ENCODE results near the gene AIMP2.

Gene AIMP2

DNA sequence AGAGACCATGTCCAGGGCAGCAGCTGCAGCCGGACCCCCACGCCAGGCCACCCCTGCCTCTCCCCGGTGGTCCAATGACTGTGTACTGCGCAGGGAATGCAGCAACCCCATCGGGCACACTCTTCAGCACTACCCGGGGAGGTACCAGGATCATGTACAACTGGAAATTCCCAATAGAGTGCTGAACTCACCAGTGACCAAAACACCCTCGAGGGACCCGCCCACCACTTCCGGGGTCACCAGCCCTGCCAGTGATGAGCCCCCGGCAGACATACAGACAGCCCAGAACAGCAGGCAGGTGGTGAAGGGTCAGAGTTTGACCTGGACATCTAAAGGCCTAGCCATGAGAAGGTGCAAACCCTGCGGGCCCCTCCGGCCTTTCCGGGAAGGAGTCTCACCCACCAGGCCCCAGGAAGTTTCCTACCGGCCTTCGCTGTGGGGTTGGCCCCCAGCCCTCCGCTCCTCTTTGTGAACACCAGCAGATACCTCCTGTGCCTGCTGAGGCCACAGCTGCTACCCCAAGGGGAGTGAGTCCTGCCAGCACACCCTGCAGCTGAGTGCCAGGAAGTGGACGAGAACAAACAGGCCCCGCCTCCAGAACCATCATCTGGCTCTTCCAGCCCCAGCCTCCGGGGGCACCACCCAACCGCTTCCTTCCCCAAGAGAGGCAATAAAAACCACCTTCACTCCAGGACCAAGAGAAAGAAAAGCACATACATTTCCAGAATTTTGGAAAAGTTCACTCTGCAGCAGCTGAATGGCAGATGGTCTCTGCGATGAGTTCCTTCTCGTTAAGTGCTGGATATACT, 17.1 kb downstream of the AIMP2 start:
- peak overlapping the region; percentile 15 for H3K27ac ChIP-seq (ENCODE audit: low read depth, low read length)
- H3K9ac ChIP-seq (ENCODE audit: low read length in 5 of 5): peak overlapping the region in 4 of 5 donors; percentile 24 to 63 (median 53)
- H3K36me3 ChIP-seq (ENCODE audit: control insufficient read depth in 5 of 5, insufficient read depth in 5 of 5, low read length in 5 of 5): peaks cover 17 to 94% (median 74%) of the 10 kb centered on the region in 5 donors
- peak overlapping the region in 3 of 5 donors; percentile 36 to 49 (median 37) for H3K4me3 ChIP-seq (ENCODE audit: low read depth in 1 of 5, low read length in 5 of 5)
- H3K4me1 ChIP-seq (ENCODE audit: control insufficient read depth in 5 of 5, insufficient read depth in 5 of 5, low read length in 5 of 5): peaks cover 0 to 14% (median 7%) of the 10 kb centered on the region in 5 donors
- H3K9me3 ChIP-seq (ENCODE audit: control insufficient read depth in 5 of 5, low read length in 5 of 5): no peaks in the 10 kb centered on the region
- no peaks in the 10 kb centered on the region for H3K27me3 ChIP-seq (ENCODE audit: control insufficient read depth in 5 of 5, insufficient read depth in 4 of 5, low read length in 5 of 5)

GRCh38 chr7:6026820-6027311, 17.8 kb downstream of the AIMP2 start:
- Histone ChIP-seq H3K9ac (ENCODE audit: low read length in 5 of 5) (peak overlapping the region in 4 of 5 donors; percentile 2 to 63 (median 53)), H3K9me3 (ENCODE audit: control insufficient read depth in 5 of 5, low read length in 5 of 5) (no peaks in the 10 kb centered on the region), H3K4me3 (ENCODE audit: low read depth in 1 of 5, low read length in 5 of 5) (peak overlapping the region in 3 of 5 donors; percentile 37 to 49 (median 38)), H3K36me3 (ENCODE audit: control insufficient read depth in 5 of 5, insufficient read depth in 5 of 5, low read length in 5 of 5) (peaks cover 12 to 92% (median 74%) of the 10 kb centered on the region in 5 donors), H3K4me1 (ENCODE audit: control insufficient read depth in 5 of 5, insufficient read depth in 5 of 5, low read length in 5 of 5) (peaks cover 0 to 14% (median 7%) of the 10 kb centered on the region in 5 donors), H3K27me3 (ENCODE audit: control insufficient read depth in 5 of 5, insufficient read depth in 4 of 5, low read length in 5 of 5) (no peaks in the 10 kb centered on the region), H3K27ac (ENCODE audit: low read depth, low read length) (peak overlapping the region; percentile 15)

- H3K4me1 ChIP-seq (ENCODE audit: control insufficient read depth in 5 of 5, insufficient read depth in 5 of 5, low read length in 5 of 5): peaks cover 0 to 14% (median 7%) of the 10 kb centered on the region in 5 donors
- H3K27ac ChIP-seq (ENCODE audit: low read depth, low read length): no peak overlapping the region
- H3K9ac ChIP-seq (ENCODE audit: low read length in 5 of 5): no peak overlapping the region
- H3K9me3 ChIP-seq (ENCODE audit: control insufficient read depth in 5 of 5, low read length in 5 of 5): no peaks in the 10 kb centered on the region
- H3K27me3 ChIP-seq (ENCODE audit: control insufficient read depth in 5 of 5, insufficient read depth in 4 of 5, low read length in 5 of 5): no peaks in the 10 kb centered on the region
- H3K4me3 ChIP-seq (ENCODE audit: low read depth in 1 of 5, low read length in 5 of 5): no peak overlapping the region
- peaks cover 14 to 86% (median 67%) of the 10 kb centered on the region in 5 donors for H3K36me3 ChIP-seq (ENCODE audit: control insufficient read depth in 5 of 5, insufficient read depth in 5 of 5, low read length in 5 of 5)
These were observed 18.8 kb downstream of the AIMP2 start for GRCh38 chr7:6027806-6028365.

- H3K27me3 ChIP-seq (ENCODE audit: control insufficient read depth in 5 of 5, insufficient read depth in 4 of 5, low read length in 5 of 5): no peaks in the 10 kb centered on the region
- no peak overlapping the region for H3K4me3 ChIP-seq (ENCODE audit: low read depth in 1 of 5, low read length in 5 of 5)
- H3K36me3 ChIP-seq (ENCODE audit: control insufficient read depth in 5 of 5, insufficient read depth in 5 of 5, low read length in 5 of 5): peaks cover 14 to 86% (median 65%) of the 10 kb centered on the region in 5 donors
- no peak overlapping the region for H3K9ac ChIP-seq (ENCODE audit: low read length in 5 of 5)
- no peaks in the 10 kb centered on the region for H3K9me3 ChIP-seq (ENCODE audit: control insufficient read depth in 5 of 5, low read length in 5 of 5)
- H3K27ac ChIP-seq (ENCODE audit: low read depth, low read length): no peak overlapping the region
- H3K4me1 ChIP-seq (ENCODE audit: control insufficient read depth in 5 of 5, insufficient read depth in 5 of 5, low read length in 5 of 5): peaks cover 0 to 14% (median 7%) of the 10 kb centered on the region in 5 donors
These were observed 19.5 kb downstream of the AIMP2 start for GRCh38 chr7:6028563-6028962.

- Histone ChIP-seq H3K9ac (ENCODE audit: low read length in 5 of 5) (no peak within 1 kb of the TSS), H3K36me3 (ENCODE audit: control insufficient read depth in 5 of 5, insufficient read depth in 5 of 5, low read length in 5 of 5) (peaks cover 19 to 85% (median 68%) of the 10 kb centered on the region in 5 donors), H3K27me3 (ENCODE audit: control insufficient read depth in 5 of 5, insufficient read depth in 4 of 5, low read length in 5 of 5) (no peaks in the 10 kb centered on the region), H3K27ac (ENCODE audit: low read depth, low read length) (no peak within 1 kb of the TSS), H3K9me3 (ENCODE audit: control insufficient read depth in 5 of 5, low read length in 5 of 5) (no peaks in the 10 kb centered on the region), H3K4me1 (ENCODE audit: control insufficient read depth in 5 of 5, insufficient read depth in 5 of 5, low read length in 5 of 5) (peaks cover 0 to 12% (median 6%) of the 10 kb centered on the region in 5 donors), H3K4me3 (ENCODE audit: low read depth in 1 of 5, low read length in 5 of 5) (no peak within 1 kb of the TSS)
These were observed 21.9 kb downstream of the AIMP2 start, which contains the start of gene ANKRD61 for GRCh38 chr7:6030988-6031387. ANKRD61 (plus strand) TSS chr7:6031376; CDS start chr7:6031376, 0 bp downstream.

DNA sequence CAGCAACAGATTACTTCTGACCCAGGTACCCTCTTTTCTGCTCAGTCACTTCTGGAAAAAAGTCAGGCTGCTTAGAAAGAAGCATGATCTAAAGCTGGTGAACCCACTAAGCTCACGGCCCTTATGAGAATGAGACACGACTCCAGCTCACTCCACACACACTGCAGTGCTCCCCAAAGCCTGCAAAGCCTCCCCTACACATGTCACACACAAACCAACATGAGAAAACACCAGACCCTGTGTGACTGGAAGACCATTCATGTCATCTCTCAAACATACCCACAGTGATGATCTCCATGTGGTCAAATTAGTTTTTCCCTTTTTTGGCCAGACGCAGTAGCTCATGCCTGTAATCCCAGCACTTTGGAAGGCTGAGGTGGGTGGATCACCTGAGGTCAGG, 22.5 kb downstream of the AIMP2 start:
- Histone ChIP-seq H3K4me1 (ENCODE audit: control insufficient read depth in 5 of 5, insufficient read depth in 5 of 5, low read length in 5 of 5) (peaks cover 0 to 6% (median 2%) of the 10 kb centered on the region in 5 donors), H3K27me3 (ENCODE audit: control insufficient read depth in 5 of 5, insufficient read depth in 4 of 5, low read length in 5 of 5) (no peaks in the 10 kb centered on the region), H3K9ac (ENCODE audit: low read length in 5 of 5) (no peak overlapping the region), H3K9me3 (ENCODE audit: control insufficient read depth in 5 of 5, low read length in 5 of 5) (no peaks in the 10 kb centered on the region), H3K27ac (ENCODE audit: low read depth, low read length) (no peak overlapping the region), H3K4me3 (ENCODE audit: low read depth in 1 of 5, low read length in 5 of 5) (no peak overlapping the region), H3K36me3 (ENCODE audit: control insufficient read depth in 5 of 5, insufficient read depth in 5 of 5, low read length in 5 of 5) (peaks cover 23 to 85% (median 65%) of the 10 kb centered on the region in 5 donors)

GRCh38 chr7:6032167-6032566, 23.1 kb downstream of the AIMP2 start:
- Histone ChIP-seq H3K27me3 (ENCODE audit: control insufficient read depth in 5 of 5, insufficient read depth in 4 of 5, low read length in 5 of 5) (no peaks in the 10 kb centered on the region), H3K9me3 (ENCODE audit: control insufficient read depth in 5 of 5, low read length in 5 of 5) (no peaks in the 10 kb centered on the region), H3K27ac (ENCODE audit: low read depth, low read length) (no peak overlapping the region), H3K4me1 (ENCODE audit: control insufficient read depth in 5 of 5, insufficient read depth in 5 of 5, low read length in 5 of 5) (peaks cover 0 to under 1% (median 0%) of the 10 kb centered on the region in 5 donors), H3K9ac (ENCODE audit: low read length in 5 of 5) (no peak overlapping the region), H3K4me3 (ENCODE audit: low read depth in 1 of 5, low read length in 5 of 5) (no peak overlapping the region), H3K36me3 (ENCODE audit: control insufficient read depth in 5 of 5, insufficient read depth in 5 of 5, low read length in 5 of 5) (peaks cover 24 to 85% (median 62%) of the 10 kb centered on the region in 5 donors)

DNA sequence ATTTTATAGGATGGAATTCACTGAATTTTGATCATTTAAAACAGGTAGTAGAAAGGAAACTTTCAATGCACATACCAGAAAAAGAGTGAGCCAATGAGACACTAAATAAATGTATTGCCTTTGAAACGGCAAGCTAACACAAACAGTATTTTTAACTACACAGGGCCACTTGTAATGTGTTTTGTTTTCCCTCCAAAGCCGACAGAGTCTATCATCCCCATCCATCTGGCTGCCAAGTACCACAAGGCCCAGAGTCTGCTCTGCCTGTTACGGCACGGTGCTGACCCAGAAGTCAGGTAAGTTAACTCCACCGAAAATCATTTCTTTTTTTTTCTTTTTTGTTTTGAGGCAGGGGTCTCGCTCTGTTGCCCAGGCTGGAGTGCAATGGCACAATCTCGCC, 23.6 kb downstream of the AIMP2 start:
- Histone ChIP-seq H3K27ac (ENCODE audit: low read depth, low read length) (no peak overlapping the region), H3K36me3 (ENCODE audit: control insufficient read depth in 5 of 5, insufficient read depth in 5 of 5, low read length in 5 of 5) (peaks cover 26 to 85% (median 64%) of the 10 kb centered on the region in 5 donors), H3K27me3 (ENCODE audit: control insufficient read depth in 5 of 5, insufficient read depth in 4 of 5, low read length in 5 of 5) (no peaks in the 10 kb centered on the region), H3K4me3 (ENCODE audit: low read depth in 1 of 5, low read length in 5 of 5) (no peak overlapping the region), H3K9me3 (ENCODE audit: control insufficient read depth in 5 of 5, low read length in 5 of 5) (no peaks in the 10 kb centered on the region), H3K4me1 (ENCODE audit: control insufficient read depth in 5 of 5, insufficient read depth in 5 of 5, low read length in 5 of 5) (no peaks in the 10 kb centered on the region), H3K9ac (ENCODE audit: low read length in 5 of 5) (no peak overlapping the region)

DNA sequence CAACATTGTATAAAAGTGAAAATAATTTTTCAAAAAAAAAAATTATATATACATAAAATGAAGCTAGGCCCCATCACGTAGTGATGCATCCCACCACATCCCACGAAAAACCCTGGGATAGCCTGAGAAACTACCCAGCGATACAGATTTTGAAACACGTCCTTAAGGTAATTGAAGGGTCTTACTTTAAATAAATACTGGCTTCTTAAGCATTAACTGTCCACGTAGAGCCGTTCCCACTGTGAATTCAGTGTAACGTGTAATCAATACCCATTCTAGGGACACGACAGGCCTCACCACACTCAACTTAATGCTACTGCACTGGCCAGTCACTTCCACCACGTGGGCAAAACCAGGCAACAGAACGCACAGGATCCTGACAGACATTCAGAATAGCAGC, 26.1 kb downstream of the AIMP2 start:
- H3K36me3 ChIP-seq (ENCODE audit: control insufficient read depth in 5 of 5, insufficient read depth in 5 of 5, low read length in 5 of 5): peaks cover 24 to 86% (median 67%) of the 10 kb centered on the region in 5 donors

DNA sequence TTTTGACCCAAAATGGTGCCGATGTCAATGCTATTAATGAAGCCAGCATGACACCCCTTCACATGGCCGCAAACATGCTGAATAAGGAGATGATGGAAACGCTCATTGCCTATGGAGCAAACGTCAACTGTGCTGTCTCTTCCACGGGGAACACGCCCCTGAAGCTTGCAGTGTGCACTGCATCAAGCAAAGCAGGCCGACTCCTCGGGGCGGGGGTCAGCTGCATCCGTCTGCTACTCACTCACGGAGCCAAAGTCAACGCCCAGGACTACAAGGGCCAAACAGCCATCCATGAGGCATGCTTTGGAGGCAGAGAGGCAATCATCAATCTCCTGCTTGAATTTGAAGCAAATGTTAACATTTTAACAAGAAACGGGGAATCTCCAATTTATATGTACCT, 26.6 kb downstream of the AIMP2 start:
- H3K4me3 ChIP-seq (ENCODE audit: low read depth in 1 of 5, low read length in 5 of 5): no peak overlapping the region
- no peaks in the 10 kb centered on the region for H3K9me3 ChIP-seq (ENCODE audit: control insufficient read depth in 5 of 5, low read length in 5 of 5)
- no peaks in the 10 kb centered on the region for H3K27me3 ChIP-seq (ENCODE audit: control insufficient read depth in 5 of 5, insufficient read depth in 4 of 5, low read length in 5 of 5)
- no peak overlapping the region for H3K9ac ChIP-seq (ENCODE audit: low read length in 5 of 5)
- no peaks in the 10 kb centered on the region for H3K4me1 ChIP-seq (ENCODE audit: control insufficient read depth in 5 of 5, insufficient read depth in 5 of 5, low read length in 5 of 5)
- H3K36me3 ChIP-seq (ENCODE audit: control insufficient read depth in 5 of 5, insufficient read depth in 5 of 5, low read length in 5 of 5): peaks cover 24 to 86% (median 71%) of the 10 kb centered on the region in 5 donors
- no peak overlapping the region for H3K27ac ChIP-seq (ENCODE audit: low read depth, low read length)

More for the DNA sequence above, 26.1 kb downstream of the AIMP2 start:
- Histone ChIP-seq H3K9me3 (ENCODE audit: control insufficient read depth in 5 of 5, low read length in 5 of 5) (no peaks in the 10 kb centered on the region), H3K27me3 (ENCODE audit: control insufficient read depth in 5 of 5, insufficient read depth in 4 of 5, low read length in 5 of 5) (no peaks in the 10 kb centered on the region), H3K4me3 (ENCODE audit: low read depth in 1 of 5, low read length in 5 of 5) (no peak overlapping the region), H3K9ac (ENCODE audit: low read length in 5 of 5) (no peak overlapping the region), H3K4me1 (ENCODE audit: control insufficient read depth in 5 of 5, insufficient read depth in 5 of 5, low read length in 5 of 5) (no peaks in the 10 kb centered on the region), H3K27ac (ENCODE audit: low read depth, low read length) (no peak overlapping the region)

Data from subcutaneous abdominal adipose tissue (tissue), 5 donors.